ENCODE data around the gene COBLL1.

- TF ChIP-seq, protein P1, sequence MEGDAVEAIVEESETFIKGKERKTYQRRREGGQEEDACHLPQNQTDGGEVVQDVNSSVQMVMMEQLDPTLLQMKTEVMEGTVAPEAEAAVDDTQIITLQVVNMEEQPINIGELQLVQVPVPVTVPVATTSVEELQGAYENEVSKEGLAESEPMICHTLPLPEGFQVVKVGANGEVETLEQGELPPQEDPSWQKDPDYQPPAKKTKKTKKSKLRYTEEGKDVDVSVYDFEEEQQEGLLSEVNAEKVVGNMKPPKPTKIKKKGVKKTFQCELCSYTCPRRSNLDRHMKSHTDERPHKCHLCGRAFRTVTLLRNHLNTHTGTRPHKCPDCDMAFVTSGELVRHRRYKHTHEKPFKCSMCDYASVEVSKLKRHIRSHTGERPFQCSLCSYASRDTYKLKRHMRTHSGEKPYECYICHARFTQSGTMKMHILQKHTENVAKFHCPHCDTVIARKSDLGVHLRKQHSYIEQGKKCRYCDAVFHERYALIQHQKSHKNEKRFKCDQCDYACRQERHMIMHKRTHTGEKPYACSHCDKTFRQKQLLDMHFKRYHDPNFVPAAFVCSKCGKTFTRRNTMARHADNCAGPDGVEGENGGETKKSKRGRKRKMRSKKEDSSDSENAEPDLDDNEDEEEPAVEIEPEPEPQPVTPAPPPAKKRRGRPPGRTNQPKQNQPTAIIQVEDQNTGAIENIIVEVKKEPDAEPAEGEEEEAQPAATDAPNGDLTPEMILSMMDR (conservative IDR thresholded peaks at IDR 0.05 in 1 of 2, IDR thresholded peaks at IDR 0.05 in 1 of 2; ENCODE audit: low read depth in 1 of 2, low read length in 2 of 2): no peak
- no peak for TF ChIP-seq EZH2 (IDR thresholded peaks at IDR 0.05; ENCODE audit: low read length, missing control alignments)
These were observed 1.6 kb downstream of the COBLL1 start for GRCh38 chr2:164839914-164840457.

All from fibroblast of lung (primary cell).